GM12878 (cell line): ENCODE results near the gene HNRNPDL. TPM values are rescaled to one million over a fixed set of nuclear protein-coding genes. Genes with fewer than 3 reads are reported as not detected.

Experiments
- ATAC-seq: fragments of 200-7000 bp; cut with Tn5 transposase; 3 replicates; pipeline ENCODE4 v1.9.1; 2020; ENCODE audit warnings: mild to moderate bottlenecking, moderate library complexity
- BruUV-seq: library from RNA; stranded (reverse); fragments of 400-500 nt; replicated peaks from 2 replicates; lab custom pipeline; 2021; lab: Mats Ljungman, UMichigan
- CTCF ChIA-PET: fragments of 300-600 bp; sonication (Branson Sonifier 250); formaldehyde crosslinking; extraction: SDS; loops from one replicate; lab custom pipeline; 2021; ENCODE audit warnings: inconsistent platforms; lab: Yijun Ruan, JAX
- POLR2A ChIA-PET: fragments of 350-600 bp; formaldehyde crosslinking; extraction: SDS; loops from one replicate; lab custom pipeline; 2021; ENCODE audit warnings: inconsistent platforms; lab: Charles Lee
- RAD21 ChIA-PET: fragments of 300-600 bp; sonication (Branson Sonifier 250); formaldehyde crosslinking; loops from one replicate; lab custom pipeline; 2023; ENCODE audit warnings: antibody characterized with exemption; ENCODE audit not compliant: unreplicated experiment; lab: Charles Lee
- SMC1A ChIA-PET: fragments of 300-600 bp; sonication (Branson Sonifier 250); formaldehyde crosslinking; loops from one replicate; lab custom pipeline; 2023; ENCODE audit not compliant: unreplicated experiment, uncharacterized antibody; lab: Charles Lee
- DNase-seq: peaks from one replicate; pipeline ENCODE4 v3.0.0-alpha.2; 2011; ENCODE audit warnings: low read depth, low spot score
- FAIRE-seq: peaks from 3 replicates; lab custom pipeline; 2011; peaks lifted over from hg19 to GRCh38; lab: Jason Lieb, UNC
- H2AFZ ChIP-seq: 2 replicates; pipeline ENCODE4 v1.6.0; 2011; ENCODE audit warnings: low read depth, low read length, control low read depth; ENCODE audit not compliant: control insufficient read depth
- H3K27ac ChIP-seq: 2 replicates; pipeline ENCODE4 v1.5.1; 2011; ENCODE audit warnings: control low read depth; ENCODE audit not compliant: control insufficient read depth, insufficient read depth
- H3K27me3 ChIP-seq, 2 experiments: replicated peaks in 1 of 2; 2 replicates each; pipeline versions ENCODE4 v1.6.0 to v1.6.1; 2011; ENCODE audit warnings: low read length in 1 of 2; ENCODE audit not compliant: control insufficient read depth in 2 of 2, insufficient read depth in 2 of 2
- H3K36me3 ChIP-seq, 2 experiments: 2 replicates each; pipeline ENCODE4 v1.5.1; 2011; ENCODE audit warnings: low read length in 1 of 2; ENCODE audit not compliant: control insufficient read depth in 2 of 2, insufficient read depth in 2 of 2
- H3K4me1 ChIP-seq: 2 replicates; pipeline ENCODE4 v1.6.1; 2011; ENCODE audit warnings: mild to moderate bottlenecking, low read length, moderate library complexity, mixed read lengths; ENCODE audit not compliant: control insufficient read depth, insufficient read depth
- H3K4me2 ChIP-seq: 2 replicates; pipeline ENCODE4 v1.6.0; 2011; ENCODE audit warnings: control low read depth; ENCODE audit not compliant: control insufficient read depth, insufficient read depth
- H3K4me3 ChIP-seq: fragments of 200-600 bp; sonication (generic); 2 replicates; pipeline ENCODE4 v1.5.1; 2016
- H3K79me2 ChIP-seq: 2 replicates; pipeline ENCODE4 v1.6.0; 2011; ENCODE audit warnings: low read length; ENCODE audit not compliant: control insufficient read depth, insufficient read depth
- H3K9ac ChIP-seq: 2 replicates; pipeline ENCODE4 v1.8.0; 2011; ENCODE audit warnings: low read length, control low read depth, mixed read lengths; ENCODE audit not compliant: control insufficient read depth, insufficient read depth
- H3K9me3 ChIP-seq: replicated peaks from 3 replicates; pipeline ENCODE4 v1.5.1; 2011; ENCODE audit warnings: mild to moderate bottlenecking, low read length; ENCODE audit not compliant: control insufficient read depth, insufficient read depth
- H4K20me1 ChIP-seq: 2 replicates; pipeline ENCODE4 v1.6.0; 2011; ENCODE audit not compliant: control insufficient read depth, insufficient read depth
- CBFB ChIP-seq: IDR thresholded peaks from 2 replicates; pipeline ENCODE4 v1.6.1; 2016; ENCODE audit warnings: antibody characterized with exemption, low read depth
- DPF2 ChIP-seq: fragments of 450-650 bp; IDR thresholded peaks from 2 replicates; pipeline ENCODE4 v1.6.1; 2017; ENCODE audit warnings: mild to moderate bottlenecking
- ETV6 ChIP-seq, 2 experiments: fragments of 450-650 bp in 1 of 2; IDR thresholded peaks in 1 of 2; conservative IDR thresholded peaks in 1 of 2; 2 replicates each; pipeline ENCODE4 v1.6.1; 2014; ENCODE audit warnings: antibody characterized with exemption in 1 of 2, borderline replicate concordance in 1 of 2, low read depth in 1 of 2, mild to moderate bottlenecking in 1 of 2, moderate library complexity in 1 of 2
- HDAC6 ChIP-seq: fragments of 200-600 bp; sonication (generic); IDR thresholded peaks from one replicate; pipeline ENCODE4 v1.8.0; 2017; ENCODE audit warnings: antibody characterized with exemption; ENCODE audit not compliant: unreplicated experiment
- KDM1A ChIP-seq: fragments of 200-600 bp; sonication (generic); IDR thresholded peaks from 2 replicates; pipeline ENCODE4 v1.6.1; 2016; ENCODE audit warnings: borderline replicate concordance
- KLF5 ChIP-seq: fragments of 450-650 bp; IDR thresholded peaks from 2 replicates; pipeline ENCODE4 v1.6.1; 2014; ENCODE audit warnings: mild to moderate bottlenecking; ENCODE audit not compliant: partially characterized antibody
- NR2C2 ChIP-seq: IDR thresholded peaks from 2 replicates; pipeline ENCODE4 v1.6.1; 2011; ENCODE audit warnings: borderline replicate concordance, low read depth; ENCODE audit not compliant: control insufficient read depth, insufficient read length
- SMAD5 ChIP-seq: IDR thresholded peaks from 2 replicates; pipeline ENCODE4 v1.6.1; 2016; ENCODE audit warnings: antibody characterized with exemption, low read depth
- SPI1 ChIP-seq: IDR thresholded peaks from 2 replicates; pipeline ENCODE4 v1.6.1; 2011; ENCODE audit warnings: low read depth, mild to moderate bottlenecking, low read length, moderate library complexity, borderline replicate concordance; ENCODE audit not compliant: insufficient read depth
- TCF12 ChIP-seq: IDR thresholded peaks from 2 replicates; pipeline ENCODE4 v1.6.1; 2011; ENCODE audit warnings: low read depth, mild to moderate bottlenecking, low read length
- YBX1 ChIP-seq: fragments of 450-650 bp; IDR thresholded peaks from 2 replicates; pipeline ENCODE4 v1.6.1; 2016; ENCODE audit warnings: antibody characterized with exemption
- ZNF384 ChIP-seq: IDR thresholded peaks from 2 replicates; pipeline ENCODE4 v1.6.1; 2012; ENCODE audit warnings: low read depth, mild to moderate bottlenecking, low read length, improper control_type of control experiment, borderline replicate concordance
- ZNF622 ChIP-seq: fragments of 450-650 bp; IDR thresholded peaks from 2 replicates; pipeline ENCODE4 v1.6.1; 2017; ENCODE audit warnings: mild to moderate bottlenecking, inconsistent platforms
- whole genome bisulfite sequencing: methylation state at CpG from one replicate; pipeline ENCODE4 v1.1.6; 2016; ENCODE audit warnings: low lambda C conversion rate; ENCODE audit not compliant: insufficient replicate concordance, insufficient coverage; ENCODE audit errors: missing lambda C conversion rate; 5-methylcytosine and 5-hydroxymethylcytosine counted together
- in situ Hi-C: fragments of 300-500 bp; cut with MboI; formaldehyde crosslinking; loops from 9 replicates; pipeline ENCODE4 v1.14.3; 2018; ENCODE audit warnings: mixed read lengths
- intact Hi-C: fragments of 100-400 bp; cut with micrococcal nuclease; formaldehyde crosslinking; loops from one replicate; pipeline ENCODE4 v1.14.2; 2022; ENCODE audit not compliant: unreplicated experiment
- polyA plus RNA-seq, 11 experiments: library from polyadenylated mRNA; depleted of rRNA in 4 of 11; unstranded in 6 of 11; stranded (reverse) in 5 of 11; fragments of >200 nt; fragmentation: Nextera tagmentation in 4 of 11; fragmentation: Illumina TruSeq in 1 of 11; extraction: Ambion mirVana in 4 of 11; extraction: Trizol in 1 of 11; gene quantifications; 1 replicate in 1 of 11; 2 replicates in 10 of 11; pipeline versions ENCODE4 v1.2.1 to v1.2.3, GENCODE V29; 2011 to 2016; ENCODE audit warnings: inconsistent platforms in 2 of 11, missing spikeins in 2 of 11, low read depth in 1 of 11
- total RNA-seq, 4 experiments: library from RNA; depleted of rRNA in 3 of 4; stranded (reverse); fragments of >200 nt in 3 of 4; fragmentation: Illumina TruSeq in 1 of 4; extraction: Trizol in 1 of 4; gene quantifications; 2 replicates each; pipeline versions ENCODE4 v1.2.1 to v1.2.3, GENCODE V29; 2013 to 2021
- TF ChIP-seq, protein P1 (sequence below): IDR thresholded peaks from 2 replicates; pipeline ENCODE4 v1.6.1; 2011; ENCODE audit warnings: borderline replicate concordance, low read depth, mild to moderate bottlenecking, moderate library complexity, mixed read lengths, low read length; ENCODE audit not compliant: insufficient read depth; ENCODE audit errors: extremely low read length
- TF ChIP-seq, protein P2 (sequence below): fragments of 450-650 bp; IDR thresholded peaks from 2 replicates; pipeline ENCODE4 v1.6.1; 2017; ENCODE audit warnings: mild to moderate bottlenecking, low read depth, inconsistent platforms; ENCODE audit not compliant: poor library complexity, severe bottlenecking
- TF ChIP-seq, protein P3 (sequence below): fragments of 450-650 bp; IDR thresholded peaks from 2 replicates; pipeline ENCODE4 v1.6.1; 2016; ENCODE audit warnings: mild to moderate bottlenecking

The HNRNPDL gene
- total and polyA plus RNA-seq, 10 of the 15 experiments (the other 5 are each of a cell fraction or from before 2014, with no cell fraction given), result 217 to 510 (median 345) TPM

DNA sequence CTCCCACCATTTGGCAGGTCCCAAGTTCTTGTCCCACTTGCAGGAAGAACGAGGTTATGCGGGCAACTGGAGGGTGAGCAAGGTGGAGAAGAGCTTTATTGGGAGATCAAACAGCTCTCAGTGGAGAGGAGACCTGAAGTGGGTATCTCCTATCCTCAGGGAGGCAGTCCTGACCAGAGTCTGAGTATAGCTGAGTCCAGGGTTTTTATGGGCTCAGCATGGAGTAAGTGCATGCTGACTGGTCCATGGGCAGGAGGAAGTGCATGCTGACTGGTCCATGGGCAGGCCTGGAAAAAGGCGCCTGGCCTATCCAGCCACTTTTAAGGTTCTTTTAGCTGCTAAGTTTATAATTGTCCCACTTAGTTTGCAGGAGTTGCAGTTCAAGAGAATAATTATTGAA is 49.0 kb downstream of the HNRNPDL start:
- WGBS, result 80% methylated on average over 3 of the region's 3 CpGs
- SMC1A ChIA-PET, result interaction anchor here (1.0 kb wide), 1 partner anchor 19 kb away, joined by 3 read pairs; no protein-coding TSS in a partner anchor

More for the DNA sequence above, 49.0 kb downstream of the HNRNPDL start:
- FAIRE-seq (no peak), DNase-seq (no peak), ATAC-seq (no peak)
- intact Hi-C loops (no loop called here), in situ Hi-C loops (no loop called here)
- H3K36me3 ChIP-seq, result no peaks in the 10 kb centered on the region
- no peaks in the 10 kb centered on the region for H4K20me1 ChIP-seq
- H3K9me3 ChIP-seq, result peaks cover 2% of the 10 kb centered on the region; the same call in 2 of the 3 replicates
- H2AFZ ChIP-seq, result no peak overlapping the region
- no peak overlapping the region for H3K9ac ChIP-seq
- H3K27ac ChIP-seq, result no peak overlapping the region
- no TSS peak for BruUV-seq
- H3K4me2 ChIP-seq, result no peak overlapping the region
- peaks cover 3% of the 10 kb centered on the region for H3K4me1 ChIP-seq
- POLR2A ChIA-PET, result interaction anchor here (1.2 kb wide), 1 partner anchor 48 kb away, joined by 7 read pairs; the partner anchor contains the start of gene HNRNPDL
- H3K27me3 ChIP-seq, result no peaks in the 10 kb centered on the region
- TF ChIP-seq DPF2 (no peak), CBFB (no peak), KLF5 (no peak), KDM1A (no peak), SMAD5 (no peak), ZNF384 (no peak), TCF12 (no peak), YBX1 (no peak), ZNF622 (no peak), ETV6 (conservative IDR thresholded peaks at IDR 0.05 in 1 of 2, IDR thresholded peaks at IDR 0.05 in 1 of 2; ENCODE audit: borderline replicate concordance in 1 of 2, low read depth in 1 of 2) (no peak), NR2C2 (no peak), HDAC6 (no peak), SPI1 (no peak)
- TF ChIP-seq, protein P1, sequence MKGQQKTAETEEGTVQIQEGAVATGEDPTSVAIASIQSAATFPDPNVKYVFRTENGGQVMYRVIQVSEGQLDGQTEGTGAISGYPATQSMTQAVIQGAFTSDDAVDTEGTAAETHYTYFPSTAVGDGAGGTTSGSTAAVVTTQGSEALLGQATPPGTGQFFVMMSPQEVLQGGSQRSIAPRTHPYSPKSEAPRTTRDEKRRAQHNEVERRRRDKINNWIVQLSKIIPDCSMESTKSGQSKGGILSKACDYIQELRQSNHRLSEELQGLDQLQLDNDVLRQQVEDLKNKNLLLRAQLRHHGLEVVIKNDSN, result no peak
- TF ChIP-seq, protein P2, sequence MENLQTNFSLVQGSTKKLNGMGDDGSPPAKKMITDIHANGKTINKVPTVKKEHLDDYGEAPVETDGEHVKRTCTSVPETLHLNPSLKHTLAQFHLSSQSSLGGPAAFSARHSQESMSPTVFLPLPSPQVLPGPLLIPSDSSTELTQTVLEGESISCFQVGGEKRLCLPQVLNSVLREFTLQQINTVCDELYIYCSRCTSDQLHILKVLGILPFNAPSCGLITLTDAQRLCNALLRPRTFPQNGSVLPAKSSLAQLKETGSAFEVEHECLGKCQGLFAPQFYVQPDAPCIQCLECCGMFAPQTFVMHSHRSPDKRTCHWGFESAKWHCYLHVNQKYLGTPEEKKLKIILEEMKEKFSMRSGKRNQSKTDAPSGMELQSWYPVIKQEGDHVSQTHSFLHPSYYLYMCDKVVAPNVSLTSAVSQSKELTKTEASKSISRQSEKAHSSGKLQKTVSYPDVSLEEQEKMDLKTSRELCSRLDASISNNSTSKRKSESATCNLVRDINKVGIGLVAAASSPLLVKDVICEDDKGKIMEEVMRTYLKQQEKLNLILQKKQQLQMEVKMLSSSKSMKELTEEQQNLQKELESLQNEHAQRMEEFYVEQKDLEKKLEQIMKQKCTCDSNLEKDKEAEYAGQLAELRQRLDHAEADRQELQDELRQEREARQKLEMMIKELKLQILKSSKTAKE, result no peak
- TF ChIP-seq, protein P3, sequence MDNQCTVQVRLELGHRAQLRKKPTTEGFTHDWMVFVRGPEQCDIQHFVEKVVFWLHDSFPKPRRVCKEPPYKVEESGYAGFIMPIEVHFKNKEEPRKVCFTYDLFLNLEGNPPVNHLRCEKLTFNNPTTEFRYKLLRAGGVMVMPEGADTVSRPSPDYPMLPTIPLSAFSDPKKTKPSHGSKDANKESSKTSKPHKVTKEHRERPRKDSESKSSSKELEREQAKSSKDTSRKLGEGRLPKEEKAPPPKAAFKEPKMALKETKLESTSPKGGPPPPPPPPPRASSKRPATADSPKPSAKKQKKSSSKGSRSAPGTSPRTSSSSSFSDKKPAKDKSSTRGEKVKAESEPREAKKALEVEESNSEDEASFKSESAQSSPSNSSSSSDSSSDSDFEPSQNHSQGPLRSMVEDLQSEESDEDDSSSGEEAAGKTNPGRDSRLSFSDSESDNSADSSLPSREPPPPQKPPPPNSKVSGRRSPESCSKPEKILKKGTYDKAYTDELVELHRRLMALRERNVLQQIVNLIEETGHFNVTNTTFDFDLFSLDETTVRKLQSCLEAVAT, result no peak
- H3K4me3 ChIP-seq, result no peak overlapping the region
- H3K79me2 ChIP-seq, result peaks cover 6% of the 10 kb centered on the region
- CTCF ChIA-PET, result interaction anchor here (1.9 kb wide), 1 partner anchor 21 kb away, joined by 7 read pairs; no protein-coding TSS in a partner anchor
- RAD21 ChIA-PET, result no interaction called here
